K562 (cell line): ENCODE data around the gene DND1. TPM values are rescaled to one million over a fixed set of nuclear protein-coding genes. Genes with fewer than 3 reads are reported as not detected.

Experiments
- DACH1 ChIP-seq: fragments of 450-650 bp; IDR thresholded peaks from 2 replicates; pipeline ENCODE4 v1.6.1; 2018; ENCODE audit not compliant: partially characterized antibody
- HDGF ChIP-seq: fragments of 450-650 bp; IDR thresholded peaks from 2 replicates; pipeline ENCODE4 v1.6.1; 2016
- RBM15 ChIP-seq: fragments of 200-400 bp; formaldehyde crosslinking; IDR thresholded peaks from 2 replicates; pipeline ENCODE4 v1.6.1; 2018; ENCODE audit warnings: mild to moderate bottlenecking, low read length, moderate library complexity; ENCODE audit not compliant: insufficient read depth
- SREBF1 ChIP-seq: fragments of 150-350 bp; IDR thresholded peaks from 2 replicates; pipeline ENCODE4 v1.6.1; 2014; ENCODE audit warnings: antibody characterized with exemption, low read depth, low read length, borderline replicate concordance
- ZNF311 ChIP-seq: fragments of 250-450 bp; sonication (Bioruptor Pico); IDR thresholded peaks from 2 replicates; pipeline ENCODE4 v1.4.0; 2020; ENCODE audit warnings: mild to moderate bottlenecking, moderate library complexity
- polyA plus RNA-seq, 8 experiments: library from polyadenylated mRNA; depleted of rRNA in 4 of 8; stranded (reverse) in 5 of 8; unstranded in 3 of 8; fragments of >200 nt; fragmentation: Nextera tagmentation in 2 of 8; fragmentation: Illumina TruSeq in 1 of 8; extraction: Ambion mirVana in 2 of 8; extraction: Trizol in 1 of 8; gene quantifications; 2 replicates each; pipeline versions ENCODE4 v1.2.1 to v1.2.3, GENCODE V29; 2011 to 2014; ENCODE audit warnings: inconsistent platforms in 1 of 8, missing spikeins in 1 of 8
- total RNA-seq, 7 experiments: library from RNA; depleted of rRNA in 6 of 7; stranded (reverse); fragments of >200 nt in 6 of 7; fragmentation: Illumina TruSeq in 2 of 7; extraction: Trizol in 2 of 7; gene quantifications; 2 replicates each; pipeline versions ENCODE4 v1.2.1 to v1.2.3, GENCODE V29; 2011 to 2021; ENCODE audit warnings: low replicate concordance in 1 of 7
- TF ChIP-seq, protein P1 (sequence below): fragments of 450-650 bp; IDR thresholded peaks from 2 replicates; pipeline ENCODE4 v1.6.1; 2016; ENCODE audit warnings: mild to moderate bottlenecking, moderate library complexity
- TF ChIP-seq, protein P2 (sequence below): fragments of 250-450 bp; sonication (Bioruptor Pico); IDR thresholded peaks from 2 replicates; pipeline ENCODE4 v1.8.0; 2021; ENCODE audit warnings: borderline replicate concordance, mild to moderate bottlenecking, moderate library complexity; ENCODE audit not compliant: poor library complexity, severe bottlenecking
- TF ChIP-seq, protein P3 (sequence below): fragments of 150-350 bp; IDR thresholded peaks from 2 replicates; pipeline ENCODE4 v1.6.1; 2014; ENCODE audit warnings: low read depth, mild to moderate bottlenecking, low read length, borderline replicate concordance
- TF ChIP-seq, protein P4 (sequence below), 2 experiments: fragments of 450-650 bp in 1 of 2; sonication (generic) in 1 of 2; formaldehyde crosslinking in 1 of 2; IDR thresholded peaks in 1 of 2; conservative IDR thresholded peaks in 1 of 2; 2 replicates each; pipeline versions ENCODE4 v1.6.1 to v1.8.1; 2016 to 2023; ENCODE audit warnings: mild to moderate bottlenecking in 2 of 2, moderate library complexity in 2 of 2, inconsistent platforms in 1 of 2, missing genetic modification reagents in 1 of 2

Gene DND1
- total and polyA plus RNA-seq, 9 of the 15 experiments (the other 6 are each of a cell fraction or from before 2014, with no cell fraction given) = 0.37 to 2.0 (median 0.90) TPM; not detected in 3

DNA sequence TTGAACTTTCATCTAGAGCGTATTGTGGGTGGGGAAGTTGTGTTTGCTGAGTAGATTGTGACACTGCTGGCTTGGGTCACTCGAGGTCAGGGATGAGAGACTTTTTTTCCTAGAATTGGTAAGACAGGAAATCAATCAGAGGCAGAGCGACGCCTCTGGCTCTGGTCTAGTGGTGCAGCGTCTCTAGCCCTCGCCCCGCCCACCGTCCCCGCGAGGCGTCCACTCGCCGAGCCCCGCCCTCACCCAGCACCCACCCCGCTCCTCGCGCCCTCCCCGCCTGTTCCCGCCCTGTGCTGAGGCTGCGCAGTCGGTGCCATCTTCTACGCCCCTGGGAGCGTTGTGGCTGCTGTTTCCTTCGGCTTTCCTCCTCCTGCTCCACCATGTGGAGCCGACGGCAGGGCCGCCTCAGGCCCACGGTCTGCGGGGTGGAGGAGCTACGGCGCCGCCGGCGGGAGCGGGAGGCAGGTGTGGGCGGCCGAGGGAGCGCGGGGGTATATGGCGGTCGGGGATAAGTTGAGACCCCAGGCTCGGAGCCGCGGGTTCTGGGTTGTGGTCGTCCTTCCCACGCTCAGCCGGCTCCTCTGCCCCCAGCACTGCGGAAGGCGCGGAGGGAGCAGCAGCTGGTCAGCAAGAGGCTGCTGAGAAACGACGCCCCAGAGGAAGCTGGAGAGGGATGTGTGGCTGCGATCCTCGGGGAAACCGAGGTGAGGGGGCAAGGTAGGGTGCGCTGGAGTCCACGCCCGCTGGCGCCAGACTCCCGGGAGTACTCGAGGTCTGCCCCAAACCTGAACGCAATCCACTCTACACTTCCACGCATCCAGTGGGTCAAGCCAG is 34.0 kb downstream of the DND1 start, which contains the start of gene TMCO6 (continued):
- TF ChIP-seq, protein P1, sequence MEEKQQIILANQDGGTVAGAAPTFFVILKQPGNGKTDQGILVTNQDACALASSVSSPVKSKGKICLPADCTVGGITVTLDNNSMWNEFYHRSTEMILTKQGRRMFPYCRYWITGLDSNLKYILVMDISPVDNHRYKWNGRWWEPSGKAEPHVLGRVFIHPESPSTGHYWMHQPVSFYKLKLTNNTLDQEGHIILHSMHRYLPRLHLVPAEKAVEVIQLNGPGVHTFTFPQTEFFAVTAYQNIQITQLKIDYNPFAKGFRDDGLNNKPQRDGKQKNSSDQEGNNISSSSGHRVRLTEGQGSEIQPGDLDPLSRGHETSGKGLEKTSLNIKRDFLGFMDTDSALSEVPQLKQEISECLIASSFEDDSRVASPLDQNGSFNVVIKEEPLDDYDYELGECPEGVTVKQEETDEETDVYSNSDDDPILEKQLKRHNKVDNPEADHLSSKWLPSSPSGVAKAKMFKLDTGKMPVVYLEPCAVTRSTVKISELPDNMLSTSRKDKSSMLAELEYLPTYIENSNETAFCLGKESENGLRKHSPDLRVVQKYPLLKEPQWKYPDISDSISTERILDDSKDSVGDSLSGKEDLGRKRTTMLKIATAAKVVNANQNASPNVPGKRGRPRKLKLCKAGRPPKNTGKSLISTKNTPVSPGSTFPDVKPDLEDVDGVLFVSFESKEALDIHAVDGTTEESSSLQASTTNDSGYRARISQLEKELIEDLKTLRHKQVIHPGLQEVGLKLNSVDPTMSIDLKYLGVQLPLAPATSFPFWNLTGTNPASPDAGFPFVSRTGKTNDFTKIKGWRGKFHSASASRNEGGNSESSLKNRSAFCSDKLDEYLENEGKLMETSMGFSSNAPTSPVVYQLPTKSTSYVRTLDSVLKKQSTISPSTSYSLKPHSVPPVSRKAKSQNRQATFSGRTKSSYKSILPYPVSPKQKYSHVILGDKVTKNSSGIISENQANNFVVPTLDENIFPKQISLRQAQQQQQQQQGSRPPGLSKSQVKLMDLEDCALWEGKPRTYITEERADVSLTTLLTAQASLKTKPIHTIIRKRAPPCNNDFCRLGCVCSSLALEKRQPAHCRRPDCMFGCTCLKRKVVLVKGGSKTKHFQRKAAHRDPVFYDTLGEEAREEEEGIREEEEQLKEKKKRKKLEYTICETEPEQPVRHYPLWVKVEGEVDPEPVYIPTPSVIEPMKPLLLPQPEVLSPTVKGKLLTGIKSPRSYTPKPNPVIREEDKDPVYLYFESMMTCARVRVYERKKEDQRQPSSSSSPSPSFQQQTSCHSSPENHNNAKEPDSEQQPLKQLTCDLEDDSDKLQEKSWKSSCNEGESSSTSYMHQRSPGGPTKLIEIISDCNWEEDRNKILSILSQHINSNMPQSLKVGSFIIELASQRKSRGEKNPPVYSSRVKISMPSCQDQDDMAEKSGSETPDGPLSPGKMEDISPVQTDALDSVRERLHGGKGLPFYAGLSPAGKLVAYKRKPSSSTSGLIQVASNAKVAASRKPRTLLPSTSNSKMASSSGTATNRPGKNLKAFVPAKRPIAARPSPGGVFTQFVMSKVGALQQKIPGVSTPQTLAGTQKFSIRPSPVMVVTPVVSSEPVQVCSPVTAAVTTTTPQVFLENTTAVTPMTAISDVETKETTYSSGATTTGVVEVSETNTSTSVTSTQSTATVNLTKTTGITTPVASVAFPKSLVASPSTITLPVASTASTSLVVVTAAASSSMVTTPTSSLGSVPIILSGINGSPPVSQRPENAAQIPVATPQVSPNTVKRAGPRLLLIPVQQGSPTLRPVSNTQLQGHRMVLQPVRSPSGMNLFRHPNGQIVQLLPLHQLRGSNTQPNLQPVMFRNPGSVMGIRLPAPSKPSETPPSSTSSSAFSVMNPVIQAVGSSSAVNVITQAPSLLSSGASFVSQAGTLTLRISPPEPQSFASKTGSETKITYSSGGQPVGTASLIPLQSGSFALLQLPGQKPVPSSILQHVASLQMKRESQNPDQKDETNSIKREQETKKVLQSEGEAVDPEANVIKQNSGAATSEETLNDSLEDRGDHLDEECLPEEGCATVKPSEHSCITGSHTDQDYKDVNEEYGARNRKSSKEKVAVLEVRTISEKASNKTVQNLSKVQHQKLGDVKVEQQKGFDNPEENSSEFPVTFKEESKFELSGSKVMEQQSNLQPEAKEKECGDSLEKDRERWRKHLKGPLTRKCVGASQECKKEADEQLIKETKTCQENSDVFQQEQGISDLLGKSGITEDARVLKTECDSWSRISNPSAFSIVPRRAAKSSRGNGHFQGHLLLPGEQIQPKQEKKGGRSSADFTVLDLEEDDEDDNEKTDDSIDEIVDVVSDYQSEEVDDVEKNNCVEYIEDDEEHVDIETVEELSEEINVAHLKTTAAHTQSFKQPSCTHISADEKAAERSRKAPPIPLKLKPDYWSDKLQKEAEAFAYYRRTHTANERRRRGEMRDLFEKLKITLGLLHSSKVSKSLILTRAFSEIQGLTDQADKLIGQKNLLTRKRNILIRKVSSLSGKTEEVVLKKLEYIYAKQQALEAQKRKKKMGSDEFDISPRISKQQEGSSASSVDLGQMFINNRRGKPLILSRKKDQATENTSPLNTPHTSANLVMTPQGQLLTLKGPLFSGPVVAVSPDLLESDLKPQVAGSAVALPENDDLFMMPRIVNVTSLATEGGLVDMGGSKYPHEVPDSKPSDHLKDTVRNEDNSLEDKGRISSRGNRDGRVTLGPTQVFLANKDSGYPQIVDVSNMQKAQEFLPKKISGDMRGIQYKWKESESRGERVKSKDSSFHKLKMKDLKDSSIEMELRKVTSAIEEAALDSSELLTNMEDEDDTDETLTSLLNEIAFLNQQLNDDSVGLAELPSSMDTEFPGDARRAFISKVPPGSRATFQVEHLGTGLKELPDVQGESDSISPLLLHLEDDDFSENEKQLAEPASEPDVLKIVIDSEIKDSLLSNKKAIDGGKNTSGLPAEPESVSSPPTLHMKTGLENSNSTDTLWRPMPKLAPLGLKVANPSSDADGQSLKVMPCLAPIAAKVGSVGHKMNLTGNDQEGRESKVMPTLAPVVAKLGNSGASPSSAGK = peak; percentile 89
- no peak for TF ChIP-seq ZNF311 (CRISPR knock-in tag)
- TF ChIP-seq DACH1 = peak; percentile 77
- TF ChIP-seq, protein P2, sequence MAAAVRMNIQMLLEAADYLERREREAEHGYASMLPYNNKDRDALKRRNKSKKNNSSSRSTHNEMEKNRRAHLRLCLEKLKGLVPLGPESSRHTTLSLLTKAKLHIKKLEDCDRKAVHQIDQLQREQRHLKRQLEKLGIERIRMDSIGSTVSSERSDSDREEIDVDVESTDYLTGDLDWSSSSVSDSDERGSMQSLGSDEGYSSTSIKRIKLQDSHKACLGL (CRISPR knock-in tag) = no peak
- no peak for TF ChIP-seq RBM15
- TF ChIP-seq SREBF1 = no peak
- TF ChIP-seq, protein P3, sequence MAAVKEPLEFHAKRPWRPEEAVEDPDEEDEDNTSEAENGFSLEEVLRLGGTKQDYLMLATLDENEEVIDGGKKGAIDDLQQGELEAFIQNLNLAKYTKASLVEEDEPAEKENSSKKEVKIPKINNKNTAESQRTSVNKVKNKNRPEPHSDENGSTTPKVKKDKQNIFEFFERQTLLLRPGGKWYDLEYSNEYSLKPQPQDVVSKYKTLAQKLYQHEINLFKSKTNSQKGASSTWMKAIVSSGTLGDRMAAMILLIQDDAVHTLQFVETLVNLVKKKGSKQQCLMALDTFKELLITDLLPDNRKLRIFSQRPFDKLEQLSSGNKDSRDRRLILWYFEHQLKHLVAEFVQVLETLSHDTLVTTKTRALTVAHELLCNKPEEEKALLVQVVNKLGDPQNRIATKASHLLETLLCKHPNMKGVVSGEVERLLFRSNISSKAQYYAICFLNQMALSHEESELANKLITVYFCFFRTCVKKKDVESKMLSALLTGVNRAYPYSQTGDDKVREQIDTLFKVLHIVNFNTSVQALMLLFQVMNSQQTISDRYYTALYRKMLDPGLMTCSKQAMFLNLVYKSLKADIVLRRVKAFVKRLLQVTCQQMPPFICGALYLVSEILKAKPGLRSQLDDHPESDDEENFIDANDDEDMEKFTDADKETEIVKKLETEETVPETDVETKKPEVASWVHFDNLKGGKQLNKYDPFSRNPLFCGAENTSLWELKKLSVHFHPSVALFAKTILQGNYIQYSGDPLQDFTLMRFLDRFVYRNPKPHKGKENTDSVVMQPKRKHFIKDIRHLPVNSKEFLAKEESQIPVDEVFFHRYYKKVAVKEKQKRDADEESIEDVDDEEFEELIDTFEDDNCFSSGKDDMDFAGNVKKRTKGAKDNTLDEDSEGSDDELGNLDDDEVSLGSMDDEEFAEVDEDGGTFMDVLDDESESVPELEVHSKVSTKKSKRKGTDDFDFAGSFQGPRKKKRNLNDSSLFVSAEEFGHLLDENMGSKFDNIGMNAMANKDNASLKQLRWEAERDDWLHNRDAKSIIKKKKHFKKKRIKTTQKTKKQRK = no peak
- TF ChIP-seq, protein P4, sequence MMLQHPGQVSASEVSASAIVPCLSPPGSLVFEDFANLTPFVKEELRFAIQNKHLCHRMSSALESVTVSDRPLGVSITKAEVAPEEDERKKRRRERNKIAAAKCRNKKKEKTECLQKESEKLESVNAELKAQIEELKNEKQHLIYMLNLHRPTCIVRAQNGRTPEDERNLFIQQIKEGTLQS (IDR thresholded peaks at IDR 0.05) = peak; percentile 36; the same call in 1 of the 2 replicates
- TF ChIP-seq, protein P4 (CRISPR knock-in tag; conservative IDR thresholded peaks at IDR 0.05) = no peak
- no peak for TF ChIP-seq HDGF
